ENCODE measurements around the gene CFAP70. TPM values are rescaled to one million over a fixed set of nuclear protein-coding genes. Genes with fewer than 3 reads are reported as not detected.

CFAP70 gene
- total RNA-seq, 1 experiment from 2014 or later, result 0.31 TPM

- TF ChIP-seq NFYB (CRISPR knock-in tag; conservative IDR thresholded peaks at IDR 0.05; ENCODE audit: low read depth), result no peak; the same call in 1 of the 2 replicates
- 0 out of 2 replicates have a peak, but pooled peaks have one; percentile 55 for TF ChIP-seq JAZF1 (CRISPR knock-in tag; IDR thresholded peaks at IDR 0.05)
Measured at GRCh38 chr10:73246646-73247508, 111.8 kb downstream of the CFAP70 start, which contains the start of gene DNAJC9 (continued).

- POLR2A ChIA-PET, result interaction anchor here (0.6 to 1.5 kb wide), 5 partner anchors 12 to 526 kb away, joined by 3 to 7 read pairs (median 4); a partner anchor contains a TSS
Measured at GRCh38 chr10:73246322-73246645, 112.4 kb downstream of the CFAP70 start.

More at GRCh38 chr10:73246322-73246645, 112.4 kb downstream of the CFAP70 start:
- DNase-seq (ENCODE audit: low spot score) (no peak), ATAC-seq (no peak)
- Mint-ChIP-seq H3K27ac (peak overlapping the region; percentile 100), H3K4me3 (peak overlapping the region; percentile 94), H3K9me3 (no peaks in the 10 kb centered on the region), H3K4me1 (peaks cover 35% of the 10 kb centered on the region), H3K27me3 (ENCODE audit: low read depth) (no peaks in the 10 kb centered on the region), H3K36me3 (peaks cover 66% of the 10 kb centered on the region)
- CTCF ChIA-PET, result interaction anchor here (1.2 to 1.5 kb wide), 4 partner anchors 13 to 152 kb away, joined by 4 to 5 read pairs (median 5); partner anchors contain the start of gene FAM149B1
- TF ChIP-seq PRDM15 (CRISPR knock-in tag; IDR thresholded peaks at IDR 0.05) (no peak), ESRRA (CRISPR knock-in tag; IDR thresholded peaks at IDR 0.05; ENCODE audit: borderline replicate concordance) (no peak), CTCF (IDR thresholded peaks at IDR 0.05) (no peak), E2F1 (CRISPR knock-in tag; IDR thresholded peaks at IDR 0.05) (no peak), ATF1 (CRISPR knock-in tag; IDR thresholded peaks at IDR 0.05) (no peak), ATF6 (CRISPR knock-in tag; IDR thresholded peaks at IDR 0.05) (no peak)

Data from WTC11 (cell line).